Muscle layer of duodenum (tissue), 2 donors: ENCODE data around the gene TPSG1.

Experiments used
- H3K27ac ChIP-seq: one replicate; pipeline ENCODE4 v1.7.0; 2013; ENCODE audit warnings: mild to moderate bottlenecking, low read length
- H3K27me3 ChIP-seq: one replicate; pipeline ENCODE4 v1.7.0; 2013; ENCODE audit warnings: low read depth, mild to moderate bottlenecking, control low read depth, low read length
- H3K36me3 ChIP-seq, 2 donors: one replicate each; pipeline ENCODE4 v1.7.0; 2013; ENCODE audit warnings: low read length in 2 of 2, control low read depth in 1 of 2, mild to moderate bottlenecking in 1 of 2; ENCODE audit not compliant: insufficient read depth in 2 of 2, control insufficient read depth in 1 of 2
- H3K4me1 ChIP-seq, 2 donors: one replicate each; pipeline ENCODE4 v1.7.0; 2013; ENCODE audit warnings: low read length in 2 of 2, mild to moderate bottlenecking in 2 of 2, control low read depth in 1 of 2, moderate library complexity in 1 of 2; ENCODE audit not compliant: insufficient read depth in 2 of 2, control insufficient read depth in 1 of 2
- H3K4me3 ChIP-seq, 2 donors: one replicate each; pipeline ENCODE4 v1.7.0; 2013; ENCODE audit warnings: low read length in 2 of 2, low read depth in 1 of 2, mild to moderate bottlenecking in 1 of 2
- H3K9me3 ChIP-seq, 2 donors: one replicate each; pipeline ENCODE4 v1.7.0; 2013; ENCODE audit warnings: low read length in 2 of 2, control low read depth in 1 of 2, mild to moderate bottlenecking in 1 of 2; ENCODE audit not compliant: control insufficient read depth in 1 of 2
- donor health status: healthy.

TPSG1 gene

GRCh38 chr16:1217526-1217925, 7.5 kb downstream of the TPSG1 start:
- Histone ChIP-seq H3K4me1 (no peaks in the 10 kb centered on the region), H3K4me3 (no peak overlapping the region), H3K36me3 (peaks cover 0 to 77% of the 10 kb centered on the region in 2 donors), H3K9me3 (no peaks in the 10 kb centered on the region), H3K27me3 (no peaks in the 10 kb centered on the region), H3K27ac (no peak overlapping the region)

- H3K4me1 ChIP-seq: no peaks in the 10 kb centered on the region
- no peaks in the 10 kb centered on the region for H3K27me3 ChIP-seq
- H3K4me3 ChIP-seq: no peak overlapping the region
- H3K27ac ChIP-seq: no peak overlapping the region
- H3K9me3 ChIP-seq: no peaks in the 10 kb centered on the region
- H3K36me3 ChIP-seq: peaks cover 0 to 83% of the 10 kb centered on the region in 2 donors
These were observed 8.2 kb downstream of the TPSG1 start for GRCh38 chr16:1216681-1217400.

GRCh38 chr16:1216296-1216619, 8.8 kb downstream of the TPSG1 start:
- no peak overlapping the region for H3K27ac ChIP-seq
- H3K36me3 ChIP-seq: peaks cover 0 to 89% of the 10 kb centered on the region in 2 donors
- no peaks in the 10 kb centered on the region for H3K4me1 ChIP-seq
- no peaks in the 10 kb centered on the region for H3K9me3 ChIP-seq
- no peak overlapping the region for H3K4me3 ChIP-seq
- H3K27me3 ChIP-seq: no peaks in the 10 kb centered on the region

DNA sequence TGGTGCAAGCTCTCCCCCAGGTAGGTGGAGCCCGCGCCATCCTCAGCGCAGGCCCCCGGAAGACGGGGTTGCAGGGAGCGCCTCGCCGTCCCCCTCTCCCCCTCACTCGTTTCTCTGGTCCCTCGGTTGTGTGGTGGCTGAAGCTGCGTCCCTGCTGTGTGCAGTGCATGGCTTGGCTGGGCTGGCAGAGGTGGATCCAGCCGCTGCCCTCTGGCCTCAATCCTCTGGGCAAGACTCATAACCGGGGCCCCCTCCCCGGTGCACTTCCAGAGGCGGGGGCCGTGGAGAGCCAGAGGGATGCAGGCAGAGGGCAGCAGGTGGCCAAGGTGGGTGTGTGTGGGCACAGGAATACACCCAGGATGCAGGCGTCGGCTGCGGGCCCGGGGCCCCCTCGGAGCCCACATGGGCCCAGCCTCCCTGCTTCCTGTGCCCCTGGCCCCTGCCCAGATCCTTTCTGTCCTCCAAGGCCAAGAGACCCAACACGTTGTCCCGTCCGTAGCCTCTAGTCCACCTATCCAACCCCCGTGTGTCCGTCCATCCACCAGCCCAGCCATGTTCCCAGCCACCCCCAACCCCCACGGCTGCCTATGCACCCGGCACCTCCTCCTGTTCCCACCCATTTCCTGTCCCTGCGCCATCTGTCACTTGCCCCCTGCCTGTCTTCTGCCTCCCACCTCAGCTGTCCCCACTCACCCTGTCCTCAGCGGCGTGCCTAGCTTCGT, 9.3 kb downstream of the TPSG1 start:
- H3K4me1 ChIP-seq: no peaks in the 10 kb centered on the region
- H3K9me3 ChIP-seq: no peaks in the 10 kb centered on the region
- H3K36me3 ChIP-seq: peaks cover 0 to 92% of the 10 kb centered on the region in 2 donors
- H3K27ac ChIP-seq: no peak overlapping the region
- H3K4me3 ChIP-seq: no peak overlapping the region
- no peaks in the 10 kb centered on the region for H3K27me3 ChIP-seq

DNA sequence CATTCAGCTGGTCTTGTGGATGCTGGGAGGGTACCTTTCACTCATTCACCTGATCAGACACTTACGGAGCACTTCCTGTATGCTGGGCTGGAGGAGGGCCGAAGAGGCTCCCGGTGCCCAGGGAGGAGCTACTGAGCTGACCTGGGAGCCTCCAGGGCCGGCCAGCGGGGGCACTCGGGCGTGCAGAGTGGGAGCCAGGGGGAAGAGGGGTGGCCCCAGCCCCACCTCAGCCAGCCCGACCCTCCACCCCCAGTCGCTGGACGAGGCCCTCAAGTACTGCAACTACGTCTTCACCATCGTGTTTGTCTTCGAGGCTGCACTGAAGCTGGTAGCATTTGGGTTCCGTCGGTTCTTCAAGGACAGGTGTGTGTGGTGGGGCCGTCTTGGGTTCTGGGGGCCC, 10.3 kb downstream of the TPSG1 start:
- no peaks in the 10 kb centered on the region for H3K9me3 ChIP-seq
- H3K4me1 ChIP-seq: no peaks in the 10 kb centered on the region
- H3K27ac ChIP-seq: no peak overlapping the region
- H3K36me3 ChIP-seq: peaks cover 0 to 88% of the 10 kb centered on the region in 2 donors
- H3K27me3 ChIP-seq: no peaks in the 10 kb centered on the region
- H3K4me3 ChIP-seq: no peak overlapping the region

- H3K4me3 ChIP-seq: no peak overlapping the region
- no peaks in the 10 kb centered on the region for H3K9me3 ChIP-seq
- H3K27ac ChIP-seq: no peak overlapping the region
- H3K36me3 ChIP-seq: peaks cover 0 to 84% of the 10 kb centered on the region in 2 donors
- no peaks in the 10 kb centered on the region for H3K4me1 ChIP-seq
- no peaks in the 10 kb centered on the region for H3K27me3 ChIP-seq
These were observed 11.2 kb downstream of the TPSG1 start for GRCh38 chr16:1213796-1214372.

DNA sequence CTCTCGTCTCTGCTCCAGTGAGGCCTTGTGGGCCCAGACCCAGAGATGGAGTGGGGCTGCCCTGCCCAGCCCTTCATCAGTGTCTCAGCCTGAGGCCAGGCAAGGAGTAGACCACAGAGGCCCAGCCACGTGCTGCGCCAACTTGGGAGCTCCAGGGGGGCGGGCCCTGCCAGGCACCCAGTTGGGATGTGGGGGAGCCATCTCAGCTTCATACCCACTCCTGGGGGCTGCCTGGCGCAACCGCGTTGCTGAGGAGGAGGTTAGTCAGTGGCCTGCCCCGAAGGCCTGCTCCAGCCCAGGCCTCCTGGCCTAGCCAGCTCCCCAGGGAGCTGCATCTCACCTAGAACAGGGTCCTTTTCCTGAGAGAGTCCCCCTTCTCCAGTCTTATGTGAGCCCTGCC, 11.8 kb downstream of the TPSG1 start:
- Histone ChIP-seq H3K27me3 (no peaks in the 10 kb centered on the region), H3K4me1 (no peaks in the 10 kb centered on the region), H3K9me3 (no peaks in the 10 kb centered on the region), H3K4me3 (no peak overlapping the region), H3K36me3 (peaks cover 0 to 83% of the 10 kb centered on the region in 2 donors), H3K27ac (no peak overlapping the region)

GRCh38 chr16:1212616-1213194, 12.4 kb downstream of the TPSG1 start:
- no peaks in the 10 kb centered on the region for H3K9me3 ChIP-seq
- no peaks in the 10 kb centered on the region for H3K27me3 ChIP-seq
- no peak overlapping the region for H3K4me3 ChIP-seq
- H3K4me1 ChIP-seq: no peaks in the 10 kb centered on the region
- no peak overlapping the region for H3K27ac ChIP-seq
- peaks cover 0 to 82% of the 10 kb centered on the region in 2 donors for H3K36me3 ChIP-seq

DNA sequence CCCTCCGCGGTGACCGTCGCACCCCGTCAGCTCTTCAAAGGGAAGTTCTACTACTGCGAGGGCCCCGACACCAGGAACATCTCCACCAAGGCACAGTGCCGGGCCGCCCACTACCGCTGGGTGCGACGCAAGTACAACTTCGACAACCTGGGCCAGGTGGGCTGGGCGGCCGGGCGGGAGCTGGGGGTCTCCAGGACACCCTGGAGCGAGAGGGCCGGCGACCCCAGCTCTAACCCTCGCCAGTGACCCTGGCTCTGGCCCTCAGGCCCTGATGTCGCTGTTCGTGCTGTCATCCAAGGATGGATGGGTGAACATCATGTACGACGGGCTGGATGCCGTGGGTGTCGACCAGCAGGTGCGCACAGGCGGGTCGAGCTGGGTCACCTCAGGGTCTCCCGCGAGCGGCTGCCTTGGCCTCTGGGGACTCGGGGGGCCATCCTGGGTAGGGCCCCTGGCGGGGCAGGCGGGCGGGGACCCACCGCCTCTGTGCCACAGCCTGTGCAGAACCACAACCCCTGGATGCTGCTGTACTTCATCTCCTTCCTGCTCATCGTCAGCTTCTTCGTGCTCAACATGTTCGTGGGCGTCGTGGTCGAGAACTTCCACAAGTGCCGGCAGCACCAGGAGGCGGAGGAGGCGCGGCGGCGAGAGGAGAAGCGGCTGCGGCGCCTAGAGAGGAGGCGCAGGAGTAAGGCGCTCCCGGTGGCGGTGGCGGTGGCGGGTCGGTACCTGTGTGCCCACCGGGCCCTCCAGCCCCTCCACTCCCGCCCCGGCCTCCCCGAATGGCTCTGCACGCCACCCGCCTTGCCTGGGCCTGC, 13.4 kb downstream of the TPSG1 start:
- Histone ChIP-seq H3K36me3 (peaks cover 0 to 79% of the 10 kb centered on the region in 2 donors), H3K4me1 (no peaks in the 10 kb centered on the region), H3K27me3 (no peaks in the 10 kb centered on the region), H3K9me3 (no peaks in the 10 kb centered on the region), H3K4me3 (no peak overlapping the region), H3K27ac (no peak overlapping the region)

GRCh38 chr16:1210461-1210860, 14.6 kb downstream of the TPSG1 start:
- no peaks in the 10 kb centered on the region for H3K4me1 ChIP-seq
- H3K4me3 ChIP-seq: no peak overlapping the region
- H3K9me3 ChIP-seq: no peaks in the 10 kb centered on the region
- H3K27me3 ChIP-seq: no peaks in the 10 kb centered on the region
- peaks cover 0 to 72% of the 10 kb centered on the region in 2 donors for H3K36me3 ChIP-seq
- no peak overlapping the region for H3K27ac ChIP-seq

DNA sequence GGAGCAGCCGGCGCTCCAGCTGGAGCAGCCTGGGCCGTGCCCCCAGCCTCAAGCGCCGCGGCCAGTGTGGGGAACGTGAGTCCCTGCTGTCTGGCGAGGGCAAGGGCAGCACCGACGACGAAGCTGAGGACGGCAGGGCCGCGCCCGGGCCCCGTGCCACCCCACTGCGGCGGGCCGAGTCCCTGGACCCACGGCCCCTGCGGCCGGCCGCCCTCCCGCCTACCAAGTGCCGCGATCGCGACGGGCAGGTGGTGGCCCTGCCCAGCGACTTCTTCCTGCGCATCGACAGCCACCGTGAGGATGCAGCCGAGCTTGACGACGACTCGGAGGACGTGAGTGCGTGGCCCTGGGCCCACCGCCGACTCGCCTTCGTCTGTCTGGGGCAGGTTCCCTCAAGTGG, 16.0 kb downstream of the TPSG1 start:
- peaks cover 0 to 62% of the 10 kb centered on the region in 2 donors for H3K36me3 ChIP-seq
- H3K9me3 ChIP-seq: no peaks in the 10 kb centered on the region
- no peak overlapping the region for H3K4me3 ChIP-seq
- no peak overlapping the region for H3K27ac ChIP-seq
- no peaks in the 10 kb centered on the region for H3K27me3 ChIP-seq
- H3K4me1 ChIP-seq: no peaks in the 10 kb centered on the region
